ENCODE measurements around the gene MEIOC.
"Not testable (repeated sequence)": the region's sequence is repeated elsewhere in the genome, so short reads cannot be mapped to it uniquely, and the experiment has no call there.

MEIOC gene

DNA sequence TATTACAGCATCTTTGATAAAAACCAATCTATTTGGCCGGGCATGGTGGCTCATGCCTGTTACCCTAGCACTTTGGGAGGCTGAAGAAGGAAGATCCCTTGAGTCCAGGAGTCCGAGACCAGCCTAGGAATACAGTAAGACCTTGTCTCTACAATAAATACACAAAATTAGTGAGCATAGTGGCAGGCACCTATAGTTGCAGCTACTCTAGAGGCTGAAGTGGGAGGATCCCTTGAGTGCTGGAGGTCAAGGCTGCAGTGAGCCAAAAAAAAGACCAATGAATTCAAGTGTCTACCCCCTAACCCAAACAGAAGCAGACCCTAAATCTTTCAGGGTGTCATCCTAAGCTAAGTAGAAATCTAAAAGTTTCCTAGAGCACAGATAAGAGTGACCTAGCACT, 7.3 kb upstream of the MEIOC start:
- no peak for DNase-seq

DNA sequence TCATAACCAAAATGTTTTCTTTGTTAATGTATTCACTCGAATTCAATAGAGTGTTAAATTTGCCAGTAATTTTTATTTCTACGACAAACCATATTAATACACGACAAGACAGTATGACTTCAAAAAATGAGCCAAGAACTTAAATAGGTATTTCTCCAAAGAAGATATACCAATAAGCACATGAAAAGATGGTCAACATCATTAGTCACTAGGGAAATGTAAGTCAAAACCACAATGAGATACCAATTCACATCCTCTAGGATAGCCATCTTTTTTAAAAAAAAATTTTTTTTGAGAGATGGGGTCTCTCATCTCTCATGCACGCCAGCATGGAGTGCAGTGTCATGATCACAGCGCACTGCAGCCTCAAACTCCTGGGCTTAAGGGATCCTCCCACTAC, 5.0 kb upstream of the MEIOC start:
- no peak for DNase-seq

DNA sequence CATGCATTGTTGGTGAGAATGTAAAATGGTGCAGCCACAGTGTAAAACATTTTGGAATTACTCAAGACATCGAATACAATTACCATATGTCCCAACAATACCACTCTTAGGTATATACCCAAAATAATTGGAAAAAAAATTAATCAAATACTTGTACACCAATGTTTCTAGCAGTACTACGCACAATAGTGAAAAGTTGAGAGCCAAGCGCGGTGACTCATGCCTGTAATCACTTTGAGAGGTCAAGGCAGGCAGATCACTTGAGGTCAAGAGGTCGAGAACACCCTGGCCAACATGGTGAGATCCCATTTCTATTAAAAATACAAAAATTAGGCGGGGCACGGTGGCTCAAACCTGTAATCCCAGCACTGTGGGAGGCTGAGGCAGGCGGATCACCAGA, 3.5 kb upstream of the MEIOC start:
- DNase-seq = no peak

GRCh38 chr17:44653384-44653783, 2.9 kb upstream of the MEIOC start:
- no peak for DNase-seq

- no peak for DNase-seq
Observed at GRCh38 chr17:44653954-44654353, 2.3 kb upstream of the MEIOC start.

GRCh38 chr17:44661835-44662234, 5.6 kb downstream of the MEIOC start:
- DNase-seq = no peak

DNA sequence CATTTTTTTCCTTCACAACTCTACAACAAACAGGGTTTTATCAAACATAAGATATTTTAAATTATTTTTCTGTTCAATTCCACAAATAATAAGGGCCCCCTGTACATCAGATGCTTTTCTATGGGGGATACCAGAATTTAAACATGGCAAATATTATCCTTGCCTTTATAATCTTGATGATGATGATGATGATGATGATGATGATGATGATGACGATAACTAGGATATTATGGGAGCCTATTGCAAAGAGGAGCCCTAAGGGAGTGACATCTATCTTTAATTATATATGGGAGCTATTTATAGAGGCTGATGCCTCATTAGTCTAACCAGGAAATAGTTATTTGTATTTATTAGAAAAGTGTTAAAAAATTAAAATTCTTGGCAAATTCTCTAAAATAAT, 6.8 kb downstream of the MEIOC start:
- no peak for DNase-seq

GRCh38 chr17:44664867-44665266, 8.6 kb downstream of the MEIOC start:
- no peak for DNase-seq

GRCh38 chr17:44666006-44666405, 9.7 kb downstream of the MEIOC start:
- no peak for DNase-seq

- DNase-seq = no peak
Observed at GRCh38 chr17:44672479-44673093, 16.3 kb downstream of the MEIOC start.

GRCh38 chr17:44673893-44674292, 17.6 kb downstream of the MEIOC start:
- no peak for DNase-seq

DNA sequence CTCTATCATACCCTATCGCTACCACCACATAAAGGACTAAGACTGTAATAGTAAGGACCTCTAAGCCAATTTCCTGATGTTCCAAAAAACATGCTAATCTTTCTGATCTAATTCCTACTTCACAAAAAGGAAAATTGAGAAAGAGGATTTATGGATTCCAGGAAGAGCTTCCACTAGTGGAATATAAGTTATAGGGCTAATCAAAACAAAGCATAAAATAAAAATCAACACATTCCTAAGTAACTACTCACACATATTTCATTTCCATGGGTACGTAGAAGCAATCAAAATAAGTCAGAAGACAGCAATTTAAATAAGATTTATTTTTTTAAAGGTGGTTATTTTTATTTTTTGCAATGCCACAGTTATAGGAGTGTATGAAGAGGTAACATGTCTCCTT, 20.9 kb downstream of the MEIOC start:
- DNase-seq = no peak

DNA sequence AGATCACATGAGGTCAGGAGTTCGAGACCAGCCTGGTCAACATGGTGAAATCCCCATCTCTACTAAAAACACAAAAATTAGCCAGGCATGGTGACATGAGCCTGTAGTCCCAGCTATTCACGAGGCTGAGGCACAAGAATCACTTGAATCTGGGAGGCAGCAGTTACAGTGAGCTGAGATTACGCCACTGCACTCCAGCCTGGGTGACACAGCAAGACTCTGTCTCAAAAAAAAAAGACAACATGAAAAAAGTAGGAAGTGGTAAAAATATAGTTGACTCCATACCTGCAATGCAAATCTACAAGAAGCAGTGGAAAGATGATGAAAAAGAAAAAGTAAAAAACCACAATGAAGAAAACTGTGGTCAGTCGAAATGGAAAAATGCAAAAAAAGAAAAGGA, 27.0 kb downstream of the MEIOC start:
- not testable (repeated sequence) for DNase-seq

GRCh38 chr17:44687756-44688155, 31.5 kb downstream of the MEIOC start:
- DNase-seq = no peak

- no peak for DNase-seq
Observed at GRCh38 chr17:44688200-44688599, 31.9 kb downstream of the MEIOC start.

- DNase-seq = no peak
Observed at GRCh38 chr17:44688675-44689476, 32.6 kb downstream of the MEIOC start.

GRCh38 chr17:44689477-44690217, 33.4 kb downstream of the MEIOC start, which contains the start of gene CCDC43:
Gene CCDC43 (minus strand): TSS chr17:44689776. CDS start chr17:44689753, 23 bp downstream.
- DNase-seq = no peak

- not testable (repeated sequence) for DNase-seq
Observed at GRCh38 chr17:44690746-44691306, 34.6 kb downstream of the MEIOC start.

GRCh38 chr17:44693609-44694008, 37.3 kb downstream of the MEIOC start:
- DNase-seq = no peak

GRCh38 chr17:44700288-44700687, 44.0 kb downstream of the MEIOC start:
- not testable (repeated sequence) for DNase-seq

DNA sequence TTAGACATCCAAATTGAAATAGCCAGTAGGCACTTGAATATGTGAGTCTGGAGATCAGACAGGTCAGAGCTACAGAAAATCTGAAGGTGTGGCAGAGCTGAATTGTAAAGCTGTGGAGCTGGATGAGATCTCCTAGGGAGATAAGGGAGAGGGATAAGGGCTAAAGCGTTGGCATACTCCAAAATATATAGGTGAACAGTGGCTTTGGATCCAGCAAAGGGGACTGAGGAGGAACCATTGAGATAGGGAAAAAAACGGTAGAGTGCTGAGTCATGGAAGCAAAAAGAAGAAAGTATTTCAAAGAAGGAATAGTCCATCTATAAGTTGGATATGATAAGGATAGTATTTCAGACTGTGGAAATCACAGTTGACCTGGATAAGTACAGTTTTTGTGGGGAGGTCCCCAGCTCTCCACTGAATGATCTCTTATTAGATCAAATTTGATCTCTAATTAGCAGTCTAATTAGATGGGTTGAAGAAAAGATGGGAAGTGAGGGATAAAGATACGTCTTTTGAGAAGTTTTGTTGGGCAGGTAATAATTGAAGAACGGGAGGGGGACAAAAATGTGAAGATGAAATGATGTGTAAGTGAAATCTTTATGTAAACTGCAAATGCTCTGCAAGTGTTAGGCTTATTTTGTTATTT, 51.6 kb downstream of the MEIOC start:
- no peak for DNase-seq

GRCh38 chr17:44708401-44709263, 52.4 kb downstream of the MEIOC start, which contains the start of gene DBF4B:
Gene DBF4B (plus strand): TSS chr17:44708665. CDS start chr17:44708821, 156 bp downstream.
- no peak for DNase-seq
